H1 (cell line): Measurements from ENCODE around the gene ZBTB48. TPM values are rescaled to one million over a fixed set of nuclear protein-coding genes. Genes with fewer than 3 reads are reported as not detected.

Source experiments
- CTCF ChIA-PET: fragments of 300-600 bp; sonication (Branson Sonifier 250); formaldehyde crosslinking; loops from one replicate; lab custom pipeline; 2021; ENCODE audit not compliant: partially characterized antibody; lab: Charles Lee
- POLR2A ChIA-PET: fragments of 300-600 bp; sonication (Branson Sonifier 250); formaldehyde crosslinking; loops from one replicate; lab custom pipeline; 2021; ENCODE audit warnings: inconsistent platforms; ENCODE audit not compliant: partially characterized antibody; lab: Charles Lee
- DNase-seq, 2 experiments: peaks; one replicate each; pipeline versions ENCODE4 v3.0.0 to v3.0.0-alpha.2; 2010 to 2022; ENCODE audit warnings: low spot score in 2 of 2, low read depth in 1 of 2, mixed read lengths in 1 of 2
- FAIRE-seq: peaks from 2 replicates; lab custom pipeline; 2011; peaks lifted over from hg19 to GRCh38; lab: Jason Lieb, UNC
- H2AFZ ChIP-seq: 2 replicates; pipeline ENCODE4 v1.8.1; 2012; ENCODE audit warnings: low read length, inconsistent platforms
- H2AK5ac ChIP-seq: 2 replicates; pipeline ENCODE4 v1.6.1; 2013; ENCODE audit warnings: low read depth, low read length
- H2BK120ac ChIP-seq: replicated peaks from 2 replicates; pipeline ENCODE3; 2013; ENCODE audit warnings: low read depth, low read length, inconsistent platforms
- H2BK12ac ChIP-seq: 2 replicates; pipeline ENCODE4 v1.6.1; 2013; ENCODE audit warnings: low read depth, low read length
- H2BK15ac ChIP-seq: 2 replicates; pipeline ENCODE4 v1.6.1; 2013; ENCODE audit warnings: low read length
- H2BK20ac ChIP-seq: 2 replicates; pipeline ENCODE4 v1.6.1; 2013; ENCODE audit warnings: low read length
- H2BK5ac ChIP-seq: 2 replicates; pipeline ENCODE4 v1.6.1; 2013; ENCODE audit warnings: low read depth, low read length
- H3K14ac ChIP-seq: 2 replicates; pipeline ENCODE4 v1.6.1; 2013; ENCODE audit warnings: inconsistent platforms; ENCODE audit not compliant: insufficient read length
- H3K18ac ChIP-seq: 2 replicates; pipeline ENCODE4 v1.6.1; 2013; ENCODE audit warnings: low read length; ENCODE audit errors: extremely low read depth
- H3K23ac ChIP-seq: 2 replicates; pipeline ENCODE4 v1.6.1; 2013; ENCODE audit warnings: inconsistent platforms; ENCODE audit not compliant: insufficient read length
- H3K23me2 ChIP-seq: 2 replicates; pipeline ENCODE4 v1.6.1; 2013; ENCODE audit warnings: low read depth, low read length
- H3K27ac ChIP-seq: 2 replicates; pipeline ENCODE4 v1.6.1; 2011; ENCODE audit warnings: low read depth, low read length, inconsistent platforms
- H3K27me3 ChIP-seq, 4 experiments: replicated peaks in 1 of 4; 1 replicate in 1 of 4; 2 replicates in 3 of 4; pipeline versions ENCODE4 v1.6.1 to v1.8.1; 2011 to 2013; ENCODE audit warnings: low read length in 3 of 4, mild to moderate bottlenecking in 3 of 4, inconsistent platforms in 2 of 4, mixed read lengths in 2 of 4, moderate library complexity in 1 of 4; ENCODE audit not compliant: control insufficient read depth in 3 of 4, insufficient read depth in 3 of 4; ENCODE audit errors: extremely low read depth in 1 of 4
- H3K36me3 ChIP-seq, 4 experiments: 2 replicates each; pipeline versions ENCODE4 v1.6.1 to v1.8.1; 2011 to 2013; ENCODE audit warnings: mild to moderate bottlenecking in 4 of 4, low read length in 3 of 4, moderate library complexity in 2 of 4, control low read depth in 1 of 4, inconsistent platforms in 1 of 4; ENCODE audit not compliant: insufficient read depth in 4 of 4, control insufficient read depth in 2 of 4
- H3K4ac ChIP-seq: replicated peaks from 2 replicates; pipeline ENCODE3; 2013; ENCODE audit warnings: low read length, low read depth, mixed read lengths, inconsistent platforms; ENCODE audit not compliant: insufficient read length
- H3K4me1 ChIP-seq, 4 experiments: replicated peaks in 1 of 4; 1 replicate in 1 of 4; 2 replicates in 3 of 4; pipeline versions ENCODE4 v1.6.1 to v1.8.1; 2011 to 2013; ENCODE audit warnings: low read length in 3 of 4, inconsistent platforms in 2 of 4, mixed read lengths in 1 of 4; ENCODE audit not compliant: insufficient read depth in 4 of 4, control insufficient read depth in 3 of 4
- H3K4me2 ChIP-seq, 2 experiments: 2 replicates each; pipeline versions ENCODE4 v1.6.1 to v1.8.1; 2011 to 2013; ENCODE audit warnings: low read depth in 2 of 2, low read length in 2 of 2, control low read depth in 1 of 2, inconsistent platforms in 1 of 2, mild to moderate bottlenecking in 1 of 2; ENCODE audit not compliant: insufficient read depth in 1 of 2
- H3K4me3 ChIP-seq, 4 experiments: fragments of 200-600, 300-600 bp in 1 of 4; sonication (generic), shearing (Covaris generic), sonication (Bioruptor Twin) in 1 of 4; 2 replicates each; pipeline versions ENCODE4 v1.5.1 to v1.8.1; 2011 to 2016; ENCODE audit warnings: low read length in 4 of 4, low read depth in 3 of 4, control low read depth in 2 of 4, inconsistent platforms in 2 of 4, mild to moderate bottlenecking in 2 of 4, mixed read lengths in 1 of 4, moderate library complexity in 1 of 4; ENCODE audit not compliant: insufficient read depth in 2 of 4; ENCODE audit errors: extremely low read depth in 1 of 4
- H3K56ac ChIP-seq: replicated peaks from 2 replicates; pipeline ENCODE3; 2013; ENCODE audit warnings: low read depth, mild to moderate bottlenecking, mixed read lengths, low read length, inconsistent platforms; ENCODE audit not compliant: insufficient read length
- H3K79me1 ChIP-seq: 2 replicates; pipeline ENCODE4 v1.6.1; 2013; ENCODE audit warnings: low read depth, low read length, control low read depth
- H3K79me2 ChIP-seq, 2 experiments: 2 replicates each; pipeline versions ENCODE4 v1.6.1 to v1.8.1; 2012 to 2013; ENCODE audit warnings: low read length in 2 of 2, mild to moderate bottlenecking in 2 of 2, inconsistent platforms in 1 of 2; ENCODE audit not compliant: insufficient read depth in 2 of 2, control insufficient read depth in 1 of 2
- H3K9ac ChIP-seq, 4 experiments: replicated peaks in 1 of 4; 1 replicate in 1 of 4; 2 replicates in 3 of 4; pipeline versions ENCODE4 v1.6.1 to v1.8.1; 2011 to 2013; ENCODE audit warnings: low read depth in 3 of 4, low read length in 3 of 4, control low read depth in 2 of 4, mild to moderate bottlenecking in 2 of 4, moderate library complexity in 2 of 4, inconsistent platforms in 1 of 4; ENCODE audit errors: extremely low read depth in 1 of 4
- H3K9me3 ChIP-seq, 2 experiments: 2 replicates each; pipeline versions ENCODE4 v1.6.1 to v1.8.1; 2012 to 2013; ENCODE audit warnings: mild to moderate bottlenecking in 2 of 2, moderate library complexity in 2 of 2, control low read depth in 1 of 2, inconsistent platforms in 1 of 2, low read depth in 1 of 2, low read length in 1 of 2, mixed read lengths in 1 of 2; ENCODE audit not compliant: insufficient read depth in 2 of 2
- H4K20me1 ChIP-seq, 2 experiments: replicated peaks in 1 of 2; 2 replicates each; pipeline versions ENCODE3 to v1.8.1; 2011 to 2013; ENCODE audit warnings: inconsistent platforms in 2 of 2, low read length in 2 of 2, mild to moderate bottlenecking in 1 of 2; ENCODE audit not compliant: insufficient read depth in 2 of 2, control insufficient read depth in 1 of 2
- H4K5ac ChIP-seq: 2 replicates; pipeline ENCODE4 v1.6.1; 2013; ENCODE audit warnings: low read length, low read depth, mixed read lengths, inconsistent platforms; ENCODE audit not compliant: insufficient read length
- H4K8ac ChIP-seq: 2 replicates; pipeline ENCODE4 v1.8.0; 2013; ENCODE audit warnings: mild to moderate bottlenecking, moderate library complexity, low read length, inconsistent platforms; ENCODE audit not compliant: insufficient read depth; ENCODE audit errors: extremely low read depth
- H4K91ac ChIP-seq: replicated peaks from 2 replicates; pipeline ENCODE3; 2013; ENCODE audit warnings: low read length, mixed read lengths, inconsistent platforms; ENCODE audit not compliant: insufficient read length
- CHD1 ChIP-seq: IDR thresholded peaks from 2 replicates; pipeline ENCODE4 v1.6.1; 2012; ENCODE audit warnings: low read depth, low read length, improper control_type of control experiment
- KDM5A ChIP-seq: fragments of 200-600 bp; IDR thresholded peaks from 2 replicates; pipeline ENCODE4 v1.7.1; 2012; ENCODE audit warnings: mild to moderate bottlenecking, low read length, inconsistent platforms, mixed read lengths
- WGBS, 2 experiments: shearing (Covaris generic) in 1 of 2; methylation state at CpG; one replicate each; pipeline versions ENCODE4 v1.1.6 to v1.1.7; 2013 to 2015; ENCODE audit warnings: low lambda C conversion rate in 2 of 2, mixed read lengths in 2 of 2, inconsistent platforms in 1 of 2, low coverage in 1 of 2, missing lambda C conversion rate in 1 of 2; ENCODE audit not compliant: insufficient replicate concordance in 2 of 2, insufficient coverage in 1 of 2, insufficient read length in 1 of 2; ENCODE audit errors: extremely low coverage in 1 of 2, missing lambda C conversion rate in 1 of 2; 5-methylcytosine and 5-hydroxymethylcytosine counted together
- polyA plus RNA-seq, 7 experiments: library from polyadenylated mRNA; depleted of rRNA in 3 of 7; stranded (reverse) in 5 of 7; unstranded in 2 of 7; fragments of >200 nt in 5 of 7; fragments of 200-250 nt in 2 of 7; gene quantifications; 1 replicate in 5 of 7; 2 replicates in 1 of 7; 4 replicates in 1 of 7; pipeline versions ENCODE4 v1.2.1 to v1.2.3, GENCODE V29; 2011 to 2013; ENCODE audit warnings: missing spikeins in 2 of 7, mixed read lengths in 2 of 7
- total RNA-seq: library from RNA; stranded (reverse); fragmentation: NEBNext Ultra II Directional; extraction: Animal tissue kit (Norgen Biotek cat#: 25700); gene quantifications from 2 replicates; pipeline ENCODE4 v1.2.1, GENCODE V29; 2021
- TF ChIP-seq, protein P1 (sequence below), 3 experiments: IDR thresholded peaks; 1 replicate in 2 of 3; 2 replicates in 1 of 3; pipeline versions ENCODE4 v1.5.1 to v1.6.1; 2011; ENCODE audit warnings: low read length in 3 of 3, mild to moderate bottlenecking in 3 of 3, inconsistent platforms in 2 of 3, low read depth in 1 of 3, moderate library complexity in 1 of 3; ENCODE audit not compliant: insufficient read depth in 1 of 3; ENCODE audit errors: control extremely low read depth in 1 of 3

ZBTB48 gene
- total and polyA plus RNA-seq, 2 of the 8 experiments (the other 6 are each of a cell fraction or from before 2014, with no cell fraction given), result 28.2 to 28.8 TPM

DNA sequence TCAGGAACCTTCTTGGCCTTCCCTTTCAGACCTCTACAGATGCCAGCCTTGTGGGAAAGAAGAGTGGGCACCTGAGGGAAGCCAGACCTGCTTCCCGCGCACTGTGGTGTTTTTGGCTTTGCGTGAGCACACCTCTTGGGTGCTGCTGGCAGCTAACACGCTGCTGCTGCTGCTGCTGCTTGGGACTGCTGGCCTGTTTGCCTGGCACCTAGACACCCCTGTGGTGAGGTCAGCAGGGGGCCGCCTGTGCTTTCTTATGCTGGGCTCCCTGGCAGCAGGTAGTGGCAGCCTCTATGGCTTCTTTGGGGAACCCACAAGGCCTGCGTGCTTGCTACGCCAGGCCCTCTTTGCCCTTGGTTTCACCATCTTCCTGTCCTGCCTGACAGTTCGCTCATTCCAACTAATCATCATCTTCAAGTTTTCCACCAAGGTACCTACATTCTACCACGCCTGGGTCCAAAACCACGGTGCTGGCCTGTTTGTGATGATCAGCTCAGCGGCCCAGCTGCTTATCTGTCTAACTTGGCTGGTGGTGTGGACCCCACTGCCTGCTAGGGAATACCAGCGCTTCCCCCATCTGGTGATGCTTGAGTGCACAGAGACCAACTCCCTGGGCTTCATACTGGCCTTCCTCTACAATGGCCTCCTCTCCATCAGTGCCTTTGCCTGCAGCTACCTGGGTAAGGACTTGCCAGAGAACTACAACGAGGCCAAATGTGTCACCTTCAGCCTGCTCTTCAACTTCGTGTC is 995 bp upstream of the ZBTB48 start:
- no peak for DNase-seq
- peaks cover 5% of the 10 kb centered on the region for H3K79me1 ChIP-seq
- no peak overlapping the region for H2BK120ac ChIP-seq
- H2BK15ac ChIP-seq, result peak overlapping the region; percentile 24; the same call in 1 of the 2 replicates
- no peaks in the 10 kb centered on the region for H3K36me3 ChIP-seq
- TF ChIP-seq, protein P1, sequence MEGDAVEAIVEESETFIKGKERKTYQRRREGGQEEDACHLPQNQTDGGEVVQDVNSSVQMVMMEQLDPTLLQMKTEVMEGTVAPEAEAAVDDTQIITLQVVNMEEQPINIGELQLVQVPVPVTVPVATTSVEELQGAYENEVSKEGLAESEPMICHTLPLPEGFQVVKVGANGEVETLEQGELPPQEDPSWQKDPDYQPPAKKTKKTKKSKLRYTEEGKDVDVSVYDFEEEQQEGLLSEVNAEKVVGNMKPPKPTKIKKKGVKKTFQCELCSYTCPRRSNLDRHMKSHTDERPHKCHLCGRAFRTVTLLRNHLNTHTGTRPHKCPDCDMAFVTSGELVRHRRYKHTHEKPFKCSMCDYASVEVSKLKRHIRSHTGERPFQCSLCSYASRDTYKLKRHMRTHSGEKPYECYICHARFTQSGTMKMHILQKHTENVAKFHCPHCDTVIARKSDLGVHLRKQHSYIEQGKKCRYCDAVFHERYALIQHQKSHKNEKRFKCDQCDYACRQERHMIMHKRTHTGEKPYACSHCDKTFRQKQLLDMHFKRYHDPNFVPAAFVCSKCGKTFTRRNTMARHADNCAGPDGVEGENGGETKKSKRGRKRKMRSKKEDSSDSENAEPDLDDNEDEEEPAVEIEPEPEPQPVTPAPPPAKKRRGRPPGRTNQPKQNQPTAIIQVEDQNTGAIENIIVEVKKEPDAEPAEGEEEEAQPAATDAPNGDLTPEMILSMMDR (IDR thresholded peaks at IDR 0.05; ENCODE audit: control extremely low read depth in 1 of 3, insufficient read depth in 1 of 3, low read depth in 1 of 3, low read length in 3 of 3), result no peak
- TF ChIP-seq KDM5A (no peak), CHD1 (no peak)
- TF ChIP-seq, all 59 proteins: peak for 0
- Histone ChIP-seq H4K8ac (peak overlapping the region; percentile 72), H4K20me1 (peaks cover 0 to 12% of the 10 kb centered on the region in 2 experiments), H2BK12ac (peak overlapping the region; percentile 32), H3K27me3 (no peaks in the 10 kb centered on the region; a peak in 2 of 7 replicates), H3K9me3 (no peaks in the 10 kb centered on the region), H3K9ac (0 out of 7 replicates have a peak overlapping the region, but pooled peaks of 1 of the 4 experiments have one; percentile 8), H3K23me2 (peaks cover 5% of the 10 kb centered on the region), H3K79me2 (peaks cover 0 to 13% of the 10 kb centered on the region in 2 experiments; a peak in 1 of 4 replicates), H3K4me1 (peaks cover 0 to 17% (median 15%) of the 10 kb centered on the region in 4 experiments; a peak in 6 of 7 replicates), H4K5ac (no peak overlapping the region), H2BK5ac (no peak overlapping the region; the same call in 1 of the 2 replicates), H2BK20ac (no peak overlapping the region), H3K4me2 (peak overlapping the region; percentile 70 to 87), H3K4ac (peak overlapping the region; percentile 40), H3K4me3 (peak overlapping the region in 1 of 4 experiments; percentile 72; a peak in 3 of 8 replicates), H3K23ac (no peak overlapping the region), H3K14ac (no peak overlapping the region), H3K27ac (peak overlapping the region; percentile 6; the same call in 1 of the 2 replicates), H2AFZ (peak overlapping the region; percentile 34; the same call in 1 of the 2 replicates), H2AK5ac (peak overlapping the region; percentile 68), H3K56ac (no peak overlapping the region), H4K91ac (peak overlapping the region; percentile 52), H3K18ac (0 out of 2 replicates have a peak overlapping the region, but pooled peaks have one; percentile 15)
- 88% methylated on average over 14 of the region's 14 CpGs; no CpG with 5 or more reads in 1 of the 2 experiments for WGBS, 2 experiments
- FAIRE-seq, result no peak
- ChIA-PET POLR2A (interaction anchor here (1.1 to 17.4 kb wide), 4 partner anchors 9 to 53 kb away, joined by 5 to 196 read pairs (median 7); partner anchors contain the start of genes KLHL21, NOL9 and TAS1R1), CTCF (interaction anchor here (1.7 to 4.3 kb wide), 2 partner anchors 9 to 25 kb away, joined by 3 to 23 read pairs; partner anchors contain the start of genes NOL9 and TAS1R1)
